ENCODE measurements around the gene COL19A1.

DNA sequence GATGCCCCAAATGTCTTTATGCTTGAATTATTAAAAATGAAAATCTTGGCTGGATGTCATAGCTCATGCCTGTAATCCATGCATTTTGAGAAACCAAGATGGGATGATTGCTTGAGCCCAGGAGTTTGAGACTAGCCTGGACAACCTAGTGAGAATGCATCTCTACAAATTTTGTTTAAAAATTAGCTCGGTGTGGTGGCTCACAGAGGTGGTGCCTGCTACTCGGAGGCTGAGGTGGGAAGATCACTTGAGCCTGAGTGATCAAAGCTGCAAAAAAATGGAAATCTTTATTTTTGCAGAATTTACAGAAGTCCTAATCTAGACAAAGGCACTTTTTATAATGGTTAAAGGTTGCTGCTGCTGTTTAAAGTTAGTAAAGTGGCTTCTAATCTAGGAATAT is 20.0 kb upstream of the COL19A1 start:
- no peak for TF ChIP-seq CTCF (IDR thresholded peaks at IDR 0.05; ENCODE audit: insufficient read depth, low read length, poor library complexity, severe bottlenecking)
- TF ChIP-seq EZH2phosphoT487 (conservative IDR thresholded peaks at IDR 0.05; ENCODE audit: low read length), result no peak

All from SU-DHL-6 (cell line).